GM18519 (cell line): ENCODE data around the gene ADIRF.
"Not testable (repeated sequence)": the region's sequence is repeated elsewhere in the genome, so short reads cannot be mapped to it uniquely, and the experiment has no call there.

Experiments used
- ATAC-seq: cut with Tn5 transposase; IDR thresholded peaks from one replicate; pipeline ENCODE4 v1.9.1; 2021; ENCODE audit warnings: mild to moderate bottlenecking, moderate library complexity; ENCODE audit not compliant: unreplicated experiment, low FRiP score

The ADIRF gene

DNA sequence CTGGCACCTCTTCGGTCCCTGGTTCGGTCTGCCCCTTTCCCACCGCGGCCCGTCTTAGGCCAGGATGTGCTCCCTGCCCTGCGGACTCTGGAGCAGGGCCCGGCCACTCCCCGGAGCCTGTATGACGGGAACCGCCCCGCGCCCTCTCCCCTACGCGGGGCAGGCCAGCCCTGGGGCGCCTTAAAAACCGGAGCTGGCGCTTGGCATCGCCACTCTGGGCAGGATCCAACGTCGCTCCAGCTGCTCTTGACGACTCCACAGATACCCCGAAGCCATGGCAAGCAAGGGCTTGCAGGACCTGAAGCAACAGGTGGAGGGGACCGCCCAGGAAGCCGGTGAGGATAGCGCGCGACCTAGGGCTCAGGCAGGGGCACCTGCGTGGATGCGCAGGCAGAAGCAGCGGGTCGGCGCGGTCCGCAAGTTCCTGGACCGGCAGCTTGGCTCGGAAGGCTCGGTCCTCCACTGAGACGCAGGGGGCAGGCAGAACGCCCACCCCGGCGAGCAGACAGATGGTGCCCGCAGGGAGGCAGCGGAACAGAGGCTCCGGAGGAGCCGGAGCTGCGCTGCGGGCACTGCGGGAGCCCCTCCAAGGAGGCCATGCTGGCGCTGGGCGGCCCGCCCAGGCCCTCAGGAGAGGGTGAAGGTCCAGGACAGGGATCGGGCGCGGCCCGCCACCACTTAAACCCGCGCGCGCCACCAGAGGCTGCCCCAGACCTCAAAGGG, at the start of gene ADIRF:
TSS of gene ADIRF (plus strand) at position 212 of the 723 bp plus-strand sequence. CDS start at position 275, 63 bp downstream.
- ATAC-seq: no peak

GRCh38 chr10:86922553-86922961, 45.7 kb upstream of the ADIRF start:
- ATAC-seq: no peak

GRCh38 chr10:86929468-86930380, 38.6 kb upstream of the ADIRF start:
- ATAC-seq: no peak

- ATAC-seq: no peak
These were observed 36.4 kb upstream of the ADIRF start for GRCh38 chr10:86931872-86932271.

DNA sequence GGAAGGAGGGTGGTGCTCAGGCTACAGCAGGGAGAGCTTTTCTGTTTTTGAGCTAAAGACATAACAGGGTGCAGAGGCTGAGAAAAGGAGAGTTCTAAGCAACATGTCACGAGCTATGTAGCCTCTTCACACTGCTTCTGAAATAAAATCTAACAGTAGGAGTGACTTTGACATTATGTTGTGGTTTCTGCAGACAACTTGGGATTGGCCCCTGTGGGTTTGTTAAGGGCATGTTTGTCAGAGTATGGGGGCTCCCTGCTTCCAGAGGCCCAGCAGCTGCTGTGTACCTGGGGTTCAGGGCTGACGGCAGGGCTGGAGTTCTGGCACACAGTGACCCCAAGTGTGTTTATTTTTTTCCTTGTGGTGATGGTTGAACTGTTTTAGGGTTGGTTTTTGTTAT, 35.6 kb upstream of the ADIRF start:
- ATAC-seq: no peak

GRCh38 chr10:86934162-86934711, 34.0 kb upstream of the ADIRF start:
- ATAC-seq: not testable (repeated sequence)

DNA sequence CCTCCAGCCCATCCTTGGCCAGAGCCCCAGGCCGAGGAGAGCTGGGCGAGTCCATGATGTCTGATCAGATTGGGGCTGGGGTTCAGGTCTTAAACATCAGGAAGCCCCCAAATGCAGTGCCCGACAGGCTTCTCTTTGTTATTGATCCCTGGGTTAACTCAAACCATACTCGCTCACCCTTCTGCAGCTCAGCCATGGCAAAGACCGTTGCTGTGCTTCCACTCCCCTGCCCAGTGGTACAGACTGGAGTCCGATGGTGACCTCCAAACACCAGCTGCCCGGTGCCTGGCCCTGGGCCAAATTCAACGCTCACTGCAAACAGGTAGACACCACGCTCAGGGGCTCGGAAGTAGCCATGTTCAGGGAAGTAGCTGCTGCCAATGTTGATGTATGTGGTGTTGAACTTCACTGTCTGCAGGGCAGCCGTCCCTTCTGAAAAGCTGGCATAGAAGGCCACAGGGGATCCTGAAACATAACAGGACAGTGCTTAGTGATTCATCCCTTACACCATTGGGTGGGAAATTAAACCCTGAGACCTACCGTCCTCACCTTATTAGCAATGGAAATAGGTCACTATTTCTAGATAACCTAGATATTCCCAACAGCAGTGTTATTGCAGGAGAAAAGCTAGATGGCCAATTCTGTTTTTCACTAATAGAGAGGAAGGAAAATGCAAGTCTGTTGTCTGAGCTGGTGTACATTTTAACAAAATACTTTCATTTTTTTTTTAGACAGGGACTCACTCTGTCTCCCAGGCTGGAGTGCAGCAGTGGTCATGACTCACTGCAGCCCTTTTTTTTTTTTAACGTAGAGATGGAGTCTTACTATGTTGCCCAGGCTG, 31.4 kb upstream of the ADIRF start:
- ATAC-seq: no peak

- no peak for ATAC-seq
These were observed 30.7 kb upstream of the ADIRF start for GRCh38 chr10:86937502-86938154.

GRCh38 chr10:86938260-86938659, 30.0 kb upstream of the ADIRF start:
- no peak for ATAC-seq

- not testable (repeated sequence) for ATAC-seq
These were observed 28.2 kb upstream of the ADIRF start for GRCh38 chr10:86940076-86940475.

DNA sequence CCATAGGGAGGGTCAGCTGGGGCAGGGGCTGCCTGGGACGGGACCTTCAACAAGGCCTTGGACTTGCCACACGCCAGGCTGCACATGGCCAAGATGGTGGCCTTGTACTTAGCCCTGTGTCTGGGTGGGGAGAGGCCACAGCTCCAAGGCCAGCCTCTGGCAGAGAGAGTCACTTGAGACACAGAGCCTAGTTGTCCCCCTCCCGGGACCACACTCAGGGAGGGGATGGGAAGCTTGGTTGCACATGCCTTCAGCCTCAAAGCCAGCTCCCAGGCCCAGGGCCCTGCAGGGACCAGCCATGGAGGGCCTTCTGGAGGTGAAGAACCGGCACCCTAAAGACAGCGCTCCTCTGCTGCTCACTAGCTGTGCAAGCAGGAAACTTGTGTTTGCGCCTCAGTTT, 27.6 kb upstream of the ADIRF start:
- ATAC-seq: no peak

- ATAC-seq: no peak
These were observed 26.9 kb upstream of the ADIRF start for GRCh38 chr10:86941426-86941825.

DNA sequence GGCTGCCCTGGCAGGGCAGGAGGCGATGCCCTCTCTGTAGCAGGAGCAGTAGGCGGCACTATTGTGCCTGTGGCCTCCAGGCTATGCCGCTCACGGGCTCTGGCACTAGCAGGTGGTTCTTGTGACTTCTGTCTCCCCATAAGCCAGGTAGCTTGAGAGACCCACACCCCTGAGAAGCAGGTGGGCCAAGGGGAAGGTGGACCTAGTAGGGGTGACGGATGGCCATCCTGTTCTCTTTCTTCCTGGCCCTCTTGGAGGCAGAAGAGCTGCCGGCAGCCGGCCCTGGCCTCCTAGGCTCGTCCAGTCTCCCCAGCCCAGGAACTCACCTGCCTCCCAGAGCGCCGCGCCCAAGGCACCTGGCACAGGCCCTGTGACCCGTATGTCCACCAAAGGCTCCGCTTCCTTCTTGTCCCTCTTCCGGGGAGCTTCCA, 26.3 kb upstream of the ADIRF start:
- ATAC-seq: no peak

DNA sequence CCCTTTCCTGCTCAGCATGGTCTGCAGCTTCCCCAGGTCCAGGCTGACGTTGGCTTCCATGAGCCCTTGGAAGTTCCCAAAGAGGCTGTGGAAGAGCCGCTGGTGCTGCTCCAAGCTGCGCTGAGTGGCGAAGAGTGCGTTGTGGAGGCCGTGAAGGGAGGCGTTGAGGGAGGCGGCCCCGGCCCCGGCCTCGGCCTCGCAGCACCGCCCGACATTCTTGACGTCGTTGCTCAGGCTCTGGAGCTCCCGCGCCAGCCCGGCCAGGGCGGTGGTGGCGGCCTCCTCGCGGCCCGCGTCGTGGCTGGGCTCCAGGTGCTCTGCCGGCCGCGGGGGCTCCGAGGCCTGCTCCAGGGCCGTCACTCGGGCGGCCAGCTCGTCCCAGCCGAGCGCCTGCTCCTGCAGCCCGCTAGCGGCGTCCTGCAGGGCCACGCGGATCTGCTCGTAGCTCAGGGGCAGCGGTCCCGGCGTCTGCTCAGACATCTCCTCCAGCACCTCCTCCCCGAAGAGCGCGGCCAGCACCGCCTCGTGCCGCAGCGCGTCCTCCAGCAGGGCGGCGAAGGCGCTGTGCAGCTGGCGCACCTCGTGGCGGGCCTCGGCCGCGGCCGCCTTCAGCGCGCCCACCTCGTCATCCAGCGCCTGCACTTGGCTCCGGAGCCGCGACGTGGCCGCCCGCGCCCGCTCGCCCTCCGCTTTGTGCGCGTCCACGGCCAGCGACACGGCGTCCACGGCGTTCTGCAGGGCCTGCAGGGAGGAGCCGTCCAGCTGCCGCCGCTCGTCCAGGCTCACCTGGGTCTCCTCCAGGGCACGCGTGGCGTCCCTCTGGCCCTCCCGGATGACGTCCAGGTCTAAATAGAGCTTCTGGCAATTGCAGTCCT, 25.6 kb upstream of the ADIRF start:
- ATAC-seq: no peak

GRCh38 chr10:86943316-86944030, 24.8 kb upstream of the ADIRF start:
- ATAC-seq: no peak

- ATAC-seq: no peak
These were observed 24.3 kb upstream of the ADIRF start for GRCh38 chr10:86944031-86944419.

DNA sequence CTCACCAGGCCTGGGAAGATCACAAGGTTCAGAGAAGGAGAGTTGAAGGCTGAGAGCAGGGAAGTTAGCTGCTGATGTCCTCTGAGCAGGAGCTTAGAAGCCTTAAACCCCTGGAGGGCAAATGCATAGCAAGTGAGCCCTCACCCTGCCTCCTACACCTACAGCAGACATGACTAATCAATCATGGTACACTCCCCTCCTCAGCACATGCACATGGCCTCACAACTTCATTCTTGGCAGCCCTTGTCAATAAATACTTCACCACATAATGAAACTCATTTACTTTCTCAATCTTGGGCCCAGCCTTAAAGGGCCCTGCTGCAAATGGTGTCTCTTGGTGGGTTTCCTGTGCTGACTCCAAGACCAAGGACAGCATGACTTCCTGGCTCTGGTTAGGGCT, 23.8 kb upstream of the ADIRF start:
- ATAC-seq: no peak

DNA sequence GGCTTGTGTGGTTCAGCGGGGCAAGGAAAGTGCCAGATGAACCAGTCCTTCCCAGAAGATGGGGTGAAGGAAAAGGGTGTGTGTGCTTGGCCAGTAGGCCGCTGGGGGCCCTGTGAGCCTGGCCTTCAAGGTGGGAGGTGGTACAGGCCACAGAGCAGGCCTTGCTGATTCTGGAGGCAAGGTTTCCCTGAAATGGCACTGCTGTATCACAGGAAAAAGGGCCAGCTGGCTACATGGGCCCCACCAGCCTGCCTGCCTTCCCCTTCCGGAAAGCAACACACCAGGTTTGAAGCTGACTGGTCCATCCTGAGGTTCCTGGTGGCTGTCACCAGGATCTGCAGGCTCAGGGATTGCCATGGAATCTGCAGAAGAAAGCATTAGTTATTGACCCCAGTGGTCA, 23.4 kb upstream of the ADIRF start:
- no peak for ATAC-seq
